ENCODE measurements around the gene PASD1.

DNA sequence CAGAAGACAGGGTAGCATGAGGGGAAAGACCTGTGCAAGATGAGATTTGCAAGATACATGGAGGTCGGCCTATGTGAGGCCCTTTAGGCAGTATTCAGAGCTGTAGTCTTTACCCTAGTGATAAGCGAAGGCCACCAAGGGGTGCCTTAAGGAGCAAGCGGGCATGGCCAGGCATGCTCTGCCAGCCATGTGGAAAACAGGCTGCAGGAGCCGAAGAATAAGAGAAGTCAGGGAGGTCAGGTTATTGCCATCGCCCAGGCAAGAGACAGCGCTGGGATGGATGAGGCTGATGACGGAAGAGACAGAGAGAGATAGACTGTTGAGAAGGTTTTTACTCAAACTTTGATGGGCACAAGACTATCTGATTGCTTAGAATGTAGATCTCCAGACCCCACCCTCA, 145.3 kb downstream of the PASD1 start:
- TF ChIP-seq POLR2A (IDR thresholded peaks at IDR 0.05; ENCODE audit: low read depth, low read length) (no peak), TAF1 (IDR thresholded peaks at IDR 0.05; ENCODE audit: borderline replicate concordance, low read depth, low read length) (no peak), POLR2AphosphoS5 (IDR thresholded peaks at IDR 0.05; ENCODE audit: low read depth, low read length) (no peak)
